GM12891 (cell line): ENCODE measurements around the gene MIF.
A peak's percentile ranks its signal among the peaks of the same experiment; 100 is the strongest.
"Not testable (repeated sequence)": the region's sequence is repeated elsewhere in the genome, so short reads cannot be mapped to it uniquely, and the experiment has no call there.

Source experiments
- DNase-seq: peaks from one replicate; pipeline ENCODE4 v3.0.0; 2011; ENCODE audit warnings: low spot score; ENCODE audit not compliant: insufficient read length
- FAIRE-seq: peaks from 2 replicates; lab custom pipeline; 2011; peaks lifted over from hg19 to GRCh38; lab: Jason Lieb, UNC
- PAX5 ChIP-seq: IDR thresholded peaks from 2 replicates; pipeline ENCODE4 v1.6.1; 2011; ENCODE audit warnings: low read length, moderate library complexity, mild to moderate bottlenecking; ENCODE audit not compliant: insufficient read depth, severe bottlenecking
- POLR2A ChIP-seq: IDR thresholded peaks from 2 replicates; pipeline ENCODE4 v1.6.1; 2011; ENCODE audit warnings: low read depth, low read length, control low read depth
- POLR2AphosphoS5 ChIP-seq: IDR thresholded peaks from 2 replicates; pipeline ENCODE4 v1.6.1; 2011; ENCODE audit warnings: low read depth, low read length, control low read depth
- POU2F2 ChIP-seq: IDR thresholded peaks from 2 replicates; pipeline ENCODE4 v1.6.1; 2011; ENCODE audit warnings: low read depth, mild to moderate bottlenecking, control low read depth, low read length, moderate library complexity
- SPI1 ChIP-seq: IDR thresholded peaks from 2 replicates; pipeline ENCODE4 v1.6.1; 2011; ENCODE audit warnings: low read depth, low read length, control low read depth
- TAF1 ChIP-seq: IDR thresholded peaks from 2 replicates; pipeline ENCODE4 v1.6.1; 2011; ENCODE audit warnings: low read depth, low read length, control low read depth

The MIF gene

GRCh38 chr22:23893121-23893944 lies 850 bp upstream of the MIF start:
- peak; percentile 41 for FAIRE-seq

GRCh38 chr22:23894710-23895598 lies 771 bp downstream of the MIF start:
- FAIRE-seq (no peak), DNase-seq (peak; percentile 86)
- TF ChIP-seq POU2F2 (no peak), SPI1 (no peak), PAX5 (no peak), POLR2AphosphoS5 (peak; percentile 3; the same call in 1 of the 2 replicates), POLR2A (no peak)

More at GRCh38 chr22:23893121-23893944, 850 bp upstream of the MIF start:
- TF ChIP-seq POLR2A (no peak), POU2F2 (no peak)
- DNase-seq = no peak

DNA sequence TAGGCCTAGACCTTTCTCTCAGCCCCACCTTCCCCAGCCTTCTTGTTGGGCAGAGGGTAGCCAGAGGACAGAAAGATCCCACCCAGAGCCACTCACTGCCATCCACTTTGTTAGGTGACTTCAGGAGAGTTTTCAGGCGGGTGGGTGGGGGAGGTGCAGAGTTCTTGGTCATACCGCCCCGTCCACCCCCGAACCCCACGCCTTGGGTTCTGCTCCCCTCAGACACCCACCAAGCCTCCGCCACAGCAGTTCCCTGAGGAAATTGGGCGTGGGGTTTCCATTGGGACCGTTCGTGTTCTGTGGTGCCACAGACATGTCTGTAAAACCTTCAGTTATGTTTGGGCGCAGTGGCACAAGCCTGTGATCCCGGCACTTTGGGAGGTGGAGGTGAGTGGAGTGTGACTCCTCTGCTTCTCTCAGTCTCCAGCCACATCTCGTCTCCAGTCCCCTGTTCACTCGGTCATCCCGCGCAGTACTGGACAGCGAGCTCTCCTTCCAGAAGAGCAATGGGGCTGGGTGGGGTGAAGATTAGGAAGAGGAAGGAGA lies 1.5 kb downstream of the MIF start:
- no peak for FAIRE-seq
- TF ChIP-seq POLR2AphosphoS5 (no peak), POU2F2 (no peak)
- no peak for DNase-seq

GRCh38 chr22:23896166-23896522 lies 2.0 kb downstream of the MIF start:
- FAIRE-seq (no peak), DNase-seq (no peak)
- TF ChIP-seq POU2F2 = no peak
- no peak for TF ChIP-seq SPI1
- no peak; the same call in 1 of the 2 replicates for TF ChIP-seq POLR2AphosphoS5
- TF ChIP-seq TAF1 = no peak
- TF ChIP-seq POLR2A = no peak
- no peak for TF ChIP-seq PAX5

DNA sequence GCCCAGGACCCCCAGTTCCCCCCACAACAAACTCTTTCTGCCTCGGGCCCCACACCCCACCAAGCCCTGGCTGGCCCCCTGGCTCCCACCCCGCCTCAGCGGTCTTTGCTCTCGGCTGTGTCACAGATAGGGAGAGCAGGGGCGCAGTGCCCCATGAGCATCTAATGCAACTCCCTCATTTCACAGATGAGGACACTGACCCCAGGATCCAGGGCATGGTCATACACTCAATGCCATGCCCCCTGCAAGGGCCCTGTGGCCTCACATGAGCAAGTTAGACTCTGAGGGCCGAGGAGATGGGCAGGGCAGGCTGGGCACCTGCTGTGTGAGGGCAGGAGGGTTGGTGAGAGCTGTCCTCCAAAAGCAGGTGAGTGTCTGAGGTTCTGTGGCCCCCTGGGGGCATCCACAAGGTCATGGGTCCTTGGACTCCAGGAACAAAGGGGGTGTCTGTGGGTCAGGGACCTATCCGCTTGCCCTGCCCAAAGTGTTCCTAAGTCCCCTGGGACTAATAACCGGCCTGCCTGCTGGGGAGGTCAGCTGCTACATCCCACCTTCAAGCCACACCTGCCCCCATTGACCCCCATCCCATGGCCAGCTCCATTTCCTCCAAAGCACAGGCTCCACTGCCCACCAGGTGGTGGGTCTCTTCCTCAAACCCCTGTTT lies 2.5 kb downstream of the MIF start:
- TF ChIP-seq POU2F2 = no peak
- no peak; the same call in 1 of the 2 replicates for TF ChIP-seq POLR2AphosphoS5
- no peak for TF ChIP-seq SPI1
- TF ChIP-seq PAX5 = no peak
- no peak for TF ChIP-seq POLR2A
- TF ChIP-seq TAF1 = no peak
- FAIRE-seq (no peak), DNase-seq (no peak)

- FAIRE-seq (no peak), DNase-seq (no peak)
- TF ChIP-seq POU2F2 (no peak), POLR2AphosphoS5 (0 out of 2 replicates have a peak, but pooled peaks have one; percentile 9)
Observed at GRCh38 chr22:23897320-23897719, 3.1 kb downstream of the MIF start.

GRCh38 chr22:23898006-23898974 lies 4.1 kb downstream of the MIF start:
- TF ChIP-seq TAF1 (no peak), SPI1 (0 out of 2 replicates have a peak, but pooled peaks have one; percentile 10), POU2F2 (0 out of 2 replicates have a peak, but pooled peaks have one; percentile 24), PAX5 (no peak), POLR2AphosphoS5 (no peak; the same call in 1 of the 2 replicates), POLR2A (0 out of 2 replicates have a peak, but pooled peaks have one; percentile 24)
- no peak for FAIRE-seq
- DNase-seq = no peak

DNA sequence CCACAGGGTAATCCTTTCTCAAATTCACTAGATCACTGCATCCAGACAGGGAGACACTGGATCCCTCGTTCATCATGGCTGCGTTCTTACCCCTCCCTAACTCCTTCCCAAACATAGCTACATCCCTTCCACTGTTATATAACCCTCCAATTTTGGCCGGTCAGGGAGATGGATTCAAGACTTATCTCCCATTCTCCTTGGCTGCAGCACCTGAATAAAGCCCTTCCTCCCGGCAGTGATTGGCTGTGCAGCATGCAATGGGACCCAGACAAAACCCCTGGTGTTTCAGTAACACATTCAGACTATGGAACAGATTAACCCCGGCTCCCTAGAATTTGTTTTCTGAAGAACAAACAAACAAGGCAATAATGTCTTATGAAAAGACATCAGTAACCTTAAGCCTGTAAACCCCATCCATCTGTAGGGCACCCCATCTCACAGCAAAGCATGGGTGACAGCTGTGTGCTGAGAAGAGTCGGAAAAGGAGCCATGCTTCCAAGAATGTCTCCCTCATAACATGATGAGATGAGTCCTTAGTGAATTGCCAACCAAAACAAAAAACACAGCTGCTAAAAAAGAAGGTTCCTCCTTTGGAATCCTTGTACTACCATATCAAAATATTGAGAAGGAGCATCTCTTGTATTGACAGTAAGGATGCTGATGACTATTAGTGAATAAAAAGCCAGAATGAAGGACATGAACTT lies 5.0 kb downstream of the MIF start:
- DNase-seq (no peak), FAIRE-seq (no peak)
- TF ChIP-seq SPI1 (no peak), PAX5 (no peak), TAF1 (no peak), POLR2A (no peak), POU2F2 (no peak), POLR2AphosphoS5 (no peak)

- not testable (repeated sequence) for FAIRE-seq, DNase-seq
Observed at GRCh38 chr22:23900227-23900626, 6.0 kb downstream of the MIF start.
